Measurements from ENCODE around the gene COG3. TPM values are rescaled to one million over a fixed set of nuclear protein-coding genes. Genes with fewer than 3 reads are reported as not detected.

COG3 gene
- total and polyA plus RNA-seq, 10 of the 15 experiments (the other 5 are each of a cell fraction or from before 2014, with no cell fraction given): 6.1 to 35.1 (median 22.6) TPM

GRCh38 chr13:45487604-45488003, 22.9 kb downstream of the COG3 start:
- FAIRE-seq: no peak
- WGBS (ENCODE audit: insufficient coverage, insufficient replicate concordance, low lambda C conversion rate, missing lambda C conversion rate): 100% methylated on average over 1 of the region's 1 CpG
- Histone ChIP-seq H3K9ac (ENCODE audit: control insufficient read depth, insufficient read depth, low read length) (no peak overlapping the region), H3K79me2 (ENCODE audit: control insufficient read depth, insufficient read depth, low read length) (no peaks in the 10 kb centered on the region), H3K9me3 (replicated peaks; ENCODE audit: control insufficient read depth, insufficient read depth, low read length) (no peaks in the 10 kb centered on the region), H2AFZ (ENCODE audit: control insufficient read depth, low read depth, low read length) (no peak overlapping the region), H3K4me2 (ENCODE audit: control insufficient read depth, insufficient read depth) (no peak overlapping the region), H3K36me3 (ENCODE audit: control insufficient read depth in 2 of 2, insufficient read depth in 2 of 2, low read length in 1 of 2) (peaks cover 0 to 26% of the 10 kb centered on the region in 2 experiments; a peak in 2 of 4 replicates), H4K20me1 (ENCODE audit: control insufficient read depth, insufficient read depth) (no peaks in the 10 kb centered on the region), H3K27ac (ENCODE audit: control insufficient read depth, insufficient read depth) (no peak overlapping the region), H3K4me1 (ENCODE audit: control insufficient read depth, insufficient read depth, low read length) (no peaks in the 10 kb centered on the region), H3K27me3 (replicated peaks in 1 of 2; ENCODE audit: control insufficient read depth in 2 of 2, insufficient read depth in 2 of 2, low read length in 1 of 2) (no peaks in the 10 kb centered on the region), H3K4me3 (no peak overlapping the region)
- RAD21 ChIA-PET (ENCODE audit: unreplicated experiment): no interaction called here
- in situ Hi-C loops (cut with MboI) (no loop called here), intact Hi-C loops (cut with micrococcal nuclease; ENCODE audit: unreplicated experiment) (loop anchor here (5.0 kb wide), 1 partner anchor 440 kb away; no protein-coding TSS in a partner anchor)
- no peak for ATAC-seq
- TSS peak; percentile 28 for BruUV-seq (replicated peaks)
- TF ChIP-seq CEBPZ (IDR thresholded peaks at IDR 0.05; ENCODE audit: low read depth, low read length) (no peak), ZBTB40 (IDR thresholded peaks at IDR 0.05; ENCODE audit: borderline replicate concordance) (no peak), ZNF622 (IDR thresholded peaks at IDR 0.05) (no peak), CTCF (IDR thresholded peaks at IDR 0.05 in 2 of 3, conservative IDR thresholded peaks at IDR 0.05 in 1 of 3; ENCODE audit: control insufficient read depth in 2 of 3, extremely low read depth in 1 of 3, insufficient read depth in 1 of 3, low read depth in 3 of 3, low read length in 3 of 3) (no peak)
- SMC1A ChIA-PET (ENCODE audit: uncharacterized antibody, unreplicated experiment): interaction anchor here (0.6 kb wide), 1 partner anchor 126 kb away, joined by 3 read pairs; no protein-coding TSS in a partner anchor
- CTCF ChIA-PET: no interaction called here
- no peak for DNase-seq (ENCODE audit: low read depth, low spot score)
- POLR2A ChIA-PET: no interaction called here
